Calu3 (cell line): ENCODE measurements around the gene PNMT. TPM values are rescaled to one million over a fixed set of nuclear protein-coding genes. Genes with fewer than 3 reads are reported as not detected.
A peak's percentile ranks its signal among the peaks of the same experiment; 100 is the strongest.

Experiments
- BruUV-seq: library from RNA; stranded (reverse); fragments of 400-500 nt; replicated peaks from 2 replicates; lab custom pipeline; 2021; lab: Mats Ljungman, UMichigan
- CTCF ChIA-PET: fragments of 300-600 bp; sonication (Branson Sonifier 250); formaldehyde crosslinking; loops from one replicate; lab custom pipeline; 2022; ENCODE audit warnings: antibody characterized with exemption; lab: Charles Lee
- DNase-seq: peaks from one replicate; pipeline ENCODE4 v3.0.0; 2022
- H3K27ac Mint-ChIP-seq: one replicate; pipeline ENCODE4 v1.8.0; 2022; ENCODE audit warnings: mixed read lengths; ENCODE audit not compliant: unreplicated experiment
- H3K27me3 Mint-ChIP-seq: one replicate; pipeline ENCODE4 v1.8.0; 2022; ENCODE audit warnings: mixed read lengths; ENCODE audit not compliant: unreplicated experiment
- H3K36me3 Mint-ChIP-seq: one replicate; pipeline ENCODE4 v1.8.0; 2022; ENCODE audit warnings: mild to moderate bottlenecking, moderate library complexity, mixed read lengths; ENCODE audit not compliant: insufficient read depth, unreplicated experiment
- H3K4me1 Mint-ChIP-seq: one replicate; pipeline ENCODE4 v1.8.0; 2022; ENCODE audit warnings: mild to moderate bottlenecking, low read depth, mixed read lengths; ENCODE audit not compliant: unreplicated experiment
- H3K4me3 Mint-ChIP-seq: one replicate; pipeline ENCODE4 v1.8.0; 2022; ENCODE audit warnings: mild to moderate bottlenecking, low read depth, moderate library complexity, mixed read lengths; ENCODE audit not compliant: unreplicated experiment
- H3K9me3 Mint-ChIP-seq: one replicate; pipeline ENCODE4 v1.8.0; 2022; ENCODE audit warnings: low read depth, mixed read lengths; ENCODE audit not compliant: unreplicated experiment
- intact Hi-C: fragments of 100-400 bp; cut with micrococcal nuclease; formaldehyde crosslinking; loops from one replicate; pipeline ENCODE4 v1.10.0; 2022; ENCODE audit not compliant: unreplicated experiment
- total RNA-seq: library from RNA; stranded (reverse); gene quantifications from 2 replicates; pipeline ENCODE4 v1.2.3, GENCODE V29; 2022
- TF ChIP-seq, protein P1 (sequence below): fragments of 200-600 bp; IDR thresholded peaks from one replicate; pipeline ENCODE4 v1.8.0; 2022; ENCODE audit warnings: antibody characterized with exemption; ENCODE audit not compliant: unreplicated experiment

PNMT gene
- total RNA-seq, 1 experiment from 2014 or later, result 1.3 TPM

DNA sequence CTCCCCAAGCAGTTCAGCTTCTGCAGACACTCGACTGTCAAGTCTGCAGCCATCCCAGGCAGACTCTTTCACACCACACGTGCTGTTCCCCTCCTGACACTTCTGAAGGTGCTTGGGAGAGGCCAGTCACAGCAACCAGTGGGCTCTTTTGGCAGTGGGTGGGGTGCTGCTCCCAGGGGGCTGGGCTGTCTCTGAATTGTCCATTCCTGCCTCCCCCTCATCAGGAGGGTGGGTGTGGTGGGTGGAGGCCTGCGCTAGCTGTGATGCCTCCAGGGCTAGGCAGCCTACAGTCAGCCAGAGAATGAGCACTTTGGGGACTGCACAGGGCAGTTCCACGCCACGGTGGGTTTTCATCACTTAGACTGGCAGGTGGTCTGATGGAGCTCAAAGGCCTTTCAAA is 21.0 kb upstream of the PNMT start:
- peaks cover 23% of the 10 kb centered on the region for H3K36me3 Mint-ChIP-seq
- CTCF ChIA-PET, result interaction anchor here (0.6 to 161.2 kb wide), 20 partner anchors 27 to 1305 kb away, joined by 3 to 42089 read pairs (median 4); partner anchors contain the start of genes CSF3, ERBB2, GRB7 and GSDMA
- TF ChIP-seq, protein P1, sequence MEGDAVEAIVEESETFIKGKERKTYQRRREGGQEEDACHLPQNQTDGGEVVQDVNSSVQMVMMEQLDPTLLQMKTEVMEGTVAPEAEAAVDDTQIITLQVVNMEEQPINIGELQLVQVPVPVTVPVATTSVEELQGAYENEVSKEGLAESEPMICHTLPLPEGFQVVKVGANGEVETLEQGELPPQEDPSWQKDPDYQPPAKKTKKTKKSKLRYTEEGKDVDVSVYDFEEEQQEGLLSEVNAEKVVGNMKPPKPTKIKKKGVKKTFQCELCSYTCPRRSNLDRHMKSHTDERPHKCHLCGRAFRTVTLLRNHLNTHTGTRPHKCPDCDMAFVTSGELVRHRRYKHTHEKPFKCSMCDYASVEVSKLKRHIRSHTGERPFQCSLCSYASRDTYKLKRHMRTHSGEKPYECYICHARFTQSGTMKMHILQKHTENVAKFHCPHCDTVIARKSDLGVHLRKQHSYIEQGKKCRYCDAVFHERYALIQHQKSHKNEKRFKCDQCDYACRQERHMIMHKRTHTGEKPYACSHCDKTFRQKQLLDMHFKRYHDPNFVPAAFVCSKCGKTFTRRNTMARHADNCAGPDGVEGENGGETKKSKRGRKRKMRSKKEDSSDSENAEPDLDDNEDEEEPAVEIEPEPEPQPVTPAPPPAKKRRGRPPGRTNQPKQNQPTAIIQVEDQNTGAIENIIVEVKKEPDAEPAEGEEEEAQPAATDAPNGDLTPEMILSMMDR, result no peak
- no peak overlapping the region for H3K27ac Mint-ChIP-seq
- peak; percentile 70 for DNase-seq
- peaks cover 33% of the 10 kb centered on the region for H3K4me1 Mint-ChIP-seq
- no peaks in the 10 kb centered on the region for H3K27me3 Mint-ChIP-seq
- intact Hi-C loops, result no loop called here
- no peaks in the 10 kb centered on the region for H3K9me3 Mint-ChIP-seq
- no peak overlapping the region for H3K4me3 Mint-ChIP-seq
- BruUV-seq, result no TSS peak

GRCh38 chr17:39648616-39649366 is 19.5 kb upstream of the PNMT start:
- Mint-ChIP-seq H3K27ac (no peak overlapping the region), H3K27me3 (no peaks in the 10 kb centered on the region), H3K4me1 (peaks cover 33% of the 10 kb centered on the region), H3K36me3 (peaks cover 36% of the 10 kb centered on the region), H3K4me3 (no peak overlapping the region), H3K9me3 (no peaks in the 10 kb centered on the region)
- no TSS peak for BruUV-seq
- DNase-seq, result peak; percentile 76
- intact Hi-C loops, result no loop called here
- TF ChIP-seq, protein P1, result no peak
- CTCF ChIA-PET, result interaction anchor here (0.5 to 161.2 kb wide), 15 partner anchors 28 to 1197 kb away, joined by 4 to 42089 read pairs (median 14); partner anchors contain the start of genes ERBB2, GRB7, GSDMA and GSDMB

DNA sequence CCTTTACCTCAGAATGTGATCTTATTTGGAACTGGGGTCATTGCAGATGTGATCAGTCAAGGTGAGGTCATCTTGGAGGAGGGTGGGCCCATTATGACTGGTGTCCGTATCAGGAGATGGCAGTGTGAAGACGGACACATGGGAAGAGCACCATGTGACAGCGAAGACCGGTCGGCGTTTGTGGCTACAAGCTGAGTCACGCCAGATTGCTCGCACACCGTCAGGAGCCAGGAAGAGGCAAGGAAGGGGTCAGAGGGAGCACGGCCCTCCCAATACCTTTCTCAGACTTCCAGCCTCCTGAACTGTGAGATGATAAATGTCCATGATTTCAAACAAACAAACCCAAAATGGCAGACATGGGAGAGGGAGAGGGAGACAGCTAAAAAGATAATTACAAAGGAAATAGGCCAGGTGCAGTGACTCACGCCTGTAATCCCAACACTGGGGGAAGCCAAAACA is 18.1 kb upstream of the PNMT start:
- no peaks in the 10 kb centered on the region for H3K27me3 Mint-ChIP-seq
- TF ChIP-seq, protein P1, result no peak
- no peaks in the 10 kb centered on the region for H3K9me3 Mint-ChIP-seq
- DNase-seq, result no peak
- H3K4me3 Mint-ChIP-seq, result no peak overlapping the region
- intact Hi-C loops, result loop anchor here (5.0 kb wide), 1 partner anchor 52 kb away; the partner anchor contains the start of gene ERBB2
- BruUV-seq, result no TSS peak
- peaks cover 23% of the 10 kb centered on the region for H3K4me1 Mint-ChIP-seq
- H3K27ac Mint-ChIP-seq, result no peak overlapping the region
- CTCF ChIA-PET, result interaction anchor here (0.6 to 161.2 kb wide), 20 partner anchors 30 to 490 kb away, joined by 3 to 42089 read pairs (median 7); partner anchors contain the start of genes CASC3, ERBB2, GRB7 and GSDMA
- H3K36me3 Mint-ChIP-seq, result peaks cover 34% of the 10 kb centered on the region

DNA sequence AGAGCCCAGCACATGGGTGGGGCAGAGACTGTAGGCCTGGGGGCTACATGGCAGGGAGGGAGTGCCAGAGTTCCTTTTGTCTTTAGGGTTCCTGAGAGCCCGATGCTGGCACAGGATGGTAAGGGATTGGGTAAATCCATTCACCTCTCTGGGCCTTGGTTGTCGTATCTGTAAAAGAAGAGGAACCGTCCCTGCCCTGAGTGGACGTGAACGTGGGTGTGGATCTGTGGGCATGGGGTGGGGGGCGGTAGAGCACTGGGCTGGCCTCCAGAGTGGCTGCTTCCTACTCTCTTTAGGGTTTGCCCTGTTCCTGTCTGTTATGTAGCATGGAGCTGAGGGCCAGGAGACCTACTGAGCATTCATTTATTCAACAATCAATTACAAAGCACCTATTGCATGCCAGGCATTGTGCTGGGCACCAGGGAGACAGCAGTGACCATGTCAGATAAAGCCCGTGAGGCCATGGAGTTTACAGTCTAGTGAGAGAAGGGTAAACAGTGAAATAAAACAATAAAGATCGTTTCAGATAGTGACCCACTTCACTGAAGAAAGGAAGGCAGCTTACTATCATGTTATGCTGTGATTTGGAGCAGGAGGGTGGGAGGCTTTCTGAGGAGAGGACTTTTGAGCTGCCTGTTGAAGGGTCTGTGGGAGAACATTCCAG is 16.2 kb upstream of the PNMT start:
- intact Hi-C loops, result loop anchor here (5.0 kb wide), 1 partner anchor 50 kb away; the partner anchor contains the start of gene ERBB2
- Mint-ChIP-seq H3K4me3 (no peak overlapping the region), H3K27ac (peak overlapping the region; percentile 0), H3K36me3 (peaks cover 41% of the 10 kb centered on the region), H3K4me1 (peaks cover 23% of the 10 kb centered on the region), H3K9me3 (no peaks in the 10 kb centered on the region), H3K27me3 (no peaks in the 10 kb centered on the region)
- peak; percentile 76 for DNase-seq
- CTCF ChIA-PET, result interaction anchor here (0.6 to 161.2 kb wide), 31 partner anchors 31 to 1187 kb away, joined by 3 to 42089 read pairs (median 15); partner anchors contain the start of genes ERBB2, GRB7, GSDMA and GSDMB
- TF ChIP-seq, protein P1, result no peak
- BruUV-seq, result no TSS peak
